Neural cell (in vitro differentiated cells): Measurements from ENCODE around the gene BET1L. TPM values are rescaled to one million over a fixed set of nuclear protein-coding genes. Genes with fewer than 3 reads are reported as not detected.
"Not testable (repeated sequence)": the region's sequence is repeated elsewhere in the genome, so short reads cannot be mapped to it uniquely, and the experiment has no call there.

Source experiments
- H2AFZ ChIP-seq: fragments of 200-600, 300-800 bp; sonication (generic), shearing (Covaris generic); 2 replicates; pipeline ENCODE4 v1.6.0; 2014; ENCODE audit warnings: low read depth, mild to moderate bottlenecking, antibody characterized with exemption, low read length, moderate library complexity
- H3F3A ChIP-seq: fragments of 200-600 bp; shearing (Covaris generic); 2 replicates; pipeline ENCODE4 v1.6.1; 2016; ENCODE audit warnings: mild to moderate bottlenecking, moderate library complexity, mixed read lengths, antibody characterized with exemption, low read length; ENCODE audit not compliant: insufficient read depth, poor library complexity, severe bottlenecking
- H3K27ac ChIP-seq: fragments of 200-600, 300-800 bp; sonication (generic), shearing (Covaris generic); 2 replicates; pipeline ENCODE4 v1.5.1; 2014; ENCODE audit warnings: mild to moderate bottlenecking, low read length, moderate library complexity
- H3K27me3 ChIP-seq: fragments of 300-800, 200-600 bp; sonication (generic), shearing (Covaris generic); 2 replicates; pipeline ENCODE4 v1.6.0; 2014; ENCODE audit warnings: mild to moderate bottlenecking, low read depth, low read length, moderate library complexity; ENCODE audit not compliant: insufficient read depth
- H3K36me3 ChIP-seq: fragments of 300-800, 200-600 bp; sonication (generic), shearing (Covaris generic); 2 replicates; pipeline ENCODE4 v1.5.1; 2014; ENCODE audit warnings: mild to moderate bottlenecking, antibody characterized with exemption, low read length, moderate library complexity; ENCODE audit not compliant: insufficient read depth
- H3K4me2 ChIP-seq: fragments of 300-800, 200-600 bp; sonication (generic), shearing (Covaris generic); 2 replicates; pipeline ENCODE4 v1.6.0; 2014; ENCODE audit warnings: mild to moderate bottlenecking, low read length
- H3K4me3 ChIP-seq: fragments of 300-800, 200-600 bp; sonication (generic), shearing (Covaris generic); 2 replicates; pipeline ENCODE4 v1.5.1; 2014; ENCODE audit warnings: mild to moderate bottlenecking, low read length, moderate library complexity
- H3K79me2 ChIP-seq: fragments of 200-600 bp; shearing (Covaris generic); replicated peaks from 2 replicates; pipeline ENCODE4 v1.6.0; 2014; ENCODE audit warnings: mild to moderate bottlenecking, low read length, moderate library complexity; ENCODE audit not compliant: insufficient read depth
- H3K9ac ChIP-seq: fragments of 300-800, 200-600 bp; sonication (generic), shearing (Covaris generic); 2 replicates; pipeline ENCODE4 v1.6.1; 2016; ENCODE audit warnings: mild to moderate bottlenecking, low read length, mixed read lengths
- H3K9me2 ChIP-seq: fragments of 200-600 bp; shearing (Covaris generic); 2 replicates; pipeline ENCODE4 v1.6.1; 2016; ENCODE audit warnings: mild to moderate bottlenecking, low read length, mixed read lengths; ENCODE audit not compliant: insufficient read depth
- H3K9me3 ChIP-seq: fragments of 200-600, 300-800 bp; sonication (generic), shearing (Covaris generic); 2 replicates; pipeline ENCODE4 v1.6.1; 2016; ENCODE audit warnings: mild to moderate bottlenecking, mixed run types, low read length, moderate library complexity, mixed read lengths
- H4K20me1 ChIP-seq: fragments of 200-600 bp; shearing (Covaris generic); 2 replicates; pipeline ENCODE4 v1.6.1; 2016; ENCODE audit warnings: mild to moderate bottlenecking, mixed run types; ENCODE audit not compliant: insufficient read depth
- EP300 ChIP-seq: fragments of 450-650 bp; conservative IDR thresholded peaks from 2 replicates; pipeline ENCODE4 v1.6.1; 2014; ENCODE audit warnings: antibody characterized with exemption, mild to moderate bottlenecking, moderate library complexity; ENCODE audit not compliant: poor library complexity, severe bottlenecking
- EZH2 ChIP-seq: fragments of 200-600, 300-800 bp; shearing (Covaris generic), sonication (generic); IDR thresholded peaks from 2 replicates; pipeline ENCODE4 v1.6.1; 2014; ENCODE audit warnings: antibody characterized with exemption, low read length, borderline replicate concordance, mild to moderate bottlenecking; ENCODE audit not compliant: insufficient read depth, poor library complexity, severe bottlenecking
- MXI1 ChIP-seq: fragments of 450-650 bp; conservative IDR thresholded peaks from 2 replicates; pipeline ENCODE4 v1.6.1; 2014; ENCODE audit warnings: antibody characterized with exemption, mild to moderate bottlenecking; ENCODE audit not compliant: poor library complexity, severe bottlenecking
- POLR2AphosphoS5 ChIP-seq: IDR thresholded peaks from 2 replicates; pipeline ENCODE4 v1.6.1; 2012
- RAD21 ChIP-seq: fragments of 450-650 bp; conservative IDR thresholded peaks from 2 replicates; pipeline ENCODE4 v1.6.1; 2014; ENCODE audit warnings: antibody characterized with exemption, mild to moderate bottlenecking, moderate library complexity
- SMC3 ChIP-seq: fragments of 450-650 bp; conservative IDR thresholded peaks from 2 replicates; pipeline ENCODE4 v1.6.1; 2014; ENCODE audit warnings: antibody characterized with exemption, mild to moderate bottlenecking, moderate library complexity; ENCODE audit not compliant: poor library complexity
- TAF1 ChIP-seq: IDR thresholded peaks from 2 replicates; pipeline ENCODE4 v1.6.1; 2012; ENCODE audit warnings: low read depth
- polyA plus RNA-seq: library from polyadenylated mRNA; depleted of rRNA; stranded (reverse); fragments of >200 nt; gene quantifications from 2 replicates; pipeline ENCODE4 v1.2.3, GENCODE V29; 2014
- TF ChIP-seq, protein P1 (sequence below): fragments of 450-650 bp; IDR thresholded peaks from 2 replicates; pipeline ENCODE4 v1.5.1; 2014; ENCODE audit warnings: antibody characterized with exemption, mild to moderate bottlenecking, moderate library complexity; ENCODE audit not compliant: poor library complexity, severe bottlenecking
- TF ChIP-seq, protein P2 (sequence below): IDR thresholded peaks from 2 replicates; pipeline ENCODE4 v1.6.1; 2012; ENCODE audit warnings: borderline replicate concordance

Gene BET1L
- polyA plus RNA-seq, 1 donor from 2014 or later, result 7.6 TPM

DNA sequence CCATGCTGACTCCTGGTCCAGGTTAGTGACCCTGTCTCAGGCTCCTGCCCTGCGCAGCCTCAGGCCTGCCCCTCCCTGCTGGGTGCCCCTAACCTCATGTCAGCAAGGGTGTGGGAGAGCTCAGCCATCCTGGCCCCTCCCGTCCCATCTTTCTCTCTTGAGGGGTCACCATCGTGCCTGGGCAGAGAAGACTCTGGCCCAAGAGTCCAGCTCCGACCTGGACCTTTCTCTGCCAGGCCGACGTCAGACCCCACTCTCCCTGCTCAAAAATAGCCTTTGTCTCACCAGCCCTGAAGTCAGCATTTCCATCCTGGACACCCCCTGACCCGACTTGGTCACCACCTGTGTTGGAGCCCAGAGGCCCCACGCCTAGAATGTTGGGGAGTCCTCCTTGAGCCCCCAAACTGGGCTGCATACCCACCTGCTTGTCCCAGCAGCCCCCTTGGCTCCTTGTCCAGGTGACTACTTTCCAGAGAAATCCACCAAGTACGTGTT lies 9.4 kb downstream of the BET1L start (continued):
- TF ChIP-seq, protein P1, sequence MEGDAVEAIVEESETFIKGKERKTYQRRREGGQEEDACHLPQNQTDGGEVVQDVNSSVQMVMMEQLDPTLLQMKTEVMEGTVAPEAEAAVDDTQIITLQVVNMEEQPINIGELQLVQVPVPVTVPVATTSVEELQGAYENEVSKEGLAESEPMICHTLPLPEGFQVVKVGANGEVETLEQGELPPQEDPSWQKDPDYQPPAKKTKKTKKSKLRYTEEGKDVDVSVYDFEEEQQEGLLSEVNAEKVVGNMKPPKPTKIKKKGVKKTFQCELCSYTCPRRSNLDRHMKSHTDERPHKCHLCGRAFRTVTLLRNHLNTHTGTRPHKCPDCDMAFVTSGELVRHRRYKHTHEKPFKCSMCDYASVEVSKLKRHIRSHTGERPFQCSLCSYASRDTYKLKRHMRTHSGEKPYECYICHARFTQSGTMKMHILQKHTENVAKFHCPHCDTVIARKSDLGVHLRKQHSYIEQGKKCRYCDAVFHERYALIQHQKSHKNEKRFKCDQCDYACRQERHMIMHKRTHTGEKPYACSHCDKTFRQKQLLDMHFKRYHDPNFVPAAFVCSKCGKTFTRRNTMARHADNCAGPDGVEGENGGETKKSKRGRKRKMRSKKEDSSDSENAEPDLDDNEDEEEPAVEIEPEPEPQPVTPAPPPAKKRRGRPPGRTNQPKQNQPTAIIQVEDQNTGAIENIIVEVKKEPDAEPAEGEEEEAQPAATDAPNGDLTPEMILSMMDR, result no peak
- TF ChIP-seq POLR2AphosphoS5 (no peak), MXI1 (no peak), TAF1 (no peak)

DNA sequence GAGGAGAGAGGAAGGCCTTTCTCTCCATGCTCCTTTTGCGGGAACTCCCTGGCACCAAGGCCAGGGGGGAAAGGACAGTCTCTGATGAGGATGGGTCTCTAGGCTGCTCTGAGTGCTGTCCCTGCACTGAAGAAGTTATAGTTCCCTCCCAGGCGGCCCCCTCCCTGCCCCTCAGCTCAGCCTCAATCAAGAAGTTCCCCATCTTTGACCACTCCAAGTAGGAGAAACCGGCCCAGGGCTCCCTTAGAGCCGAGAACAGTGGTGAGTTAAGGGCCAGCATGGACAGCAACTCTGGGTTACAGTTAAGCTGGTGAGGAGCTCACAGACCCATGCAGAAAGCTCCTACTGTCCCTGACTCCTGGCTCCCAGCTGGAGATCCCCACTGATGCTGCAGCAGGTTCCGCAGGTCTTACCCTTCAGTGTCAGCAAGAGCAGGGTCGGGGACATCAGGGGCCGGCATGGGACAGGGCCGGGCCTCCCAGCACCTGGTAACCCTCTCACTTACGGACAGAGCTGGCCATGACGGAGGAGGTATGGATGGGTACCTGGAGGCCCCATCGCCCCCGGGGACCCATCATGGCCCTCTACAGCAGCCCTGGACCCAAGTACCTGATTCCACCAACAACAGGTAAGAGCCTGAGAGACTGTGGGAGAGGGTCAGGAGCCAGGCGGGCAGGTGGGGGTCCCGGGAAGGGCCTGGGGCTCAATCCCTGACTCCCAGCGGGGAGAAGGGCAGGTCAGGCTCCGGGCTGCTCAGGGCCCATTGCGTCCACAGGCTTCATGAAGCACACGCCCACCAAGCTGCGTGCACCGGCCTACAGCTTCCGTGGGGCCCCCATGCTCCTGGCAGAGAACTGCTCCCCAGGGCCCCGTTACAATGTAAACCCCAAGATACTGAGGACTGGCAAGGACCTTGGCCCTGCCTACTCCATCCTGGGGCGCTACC lies 10.1 kb downstream of the BET1L start:
- no peaks in the 10 kb centered on the region for H3K79me2 ChIP-seq
- no peaks in the 10 kb centered on the region for H3K9me3 ChIP-seq
- no peak overlapping the region for H3K27ac ChIP-seq
- H3K9me2 ChIP-seq, result no peaks in the 10 kb centered on the region
- TF ChIP-seq MXI1, result no peak
- no peak for TF ChIP-seq EZH2
- no peak for TF ChIP-seq SMC3
- TF ChIP-seq, protein P1, result no peak
- TF ChIP-seq RAD21, result no peak
- TF ChIP-seq EP300, result no peak
- TF ChIP-seq, protein P2, sequence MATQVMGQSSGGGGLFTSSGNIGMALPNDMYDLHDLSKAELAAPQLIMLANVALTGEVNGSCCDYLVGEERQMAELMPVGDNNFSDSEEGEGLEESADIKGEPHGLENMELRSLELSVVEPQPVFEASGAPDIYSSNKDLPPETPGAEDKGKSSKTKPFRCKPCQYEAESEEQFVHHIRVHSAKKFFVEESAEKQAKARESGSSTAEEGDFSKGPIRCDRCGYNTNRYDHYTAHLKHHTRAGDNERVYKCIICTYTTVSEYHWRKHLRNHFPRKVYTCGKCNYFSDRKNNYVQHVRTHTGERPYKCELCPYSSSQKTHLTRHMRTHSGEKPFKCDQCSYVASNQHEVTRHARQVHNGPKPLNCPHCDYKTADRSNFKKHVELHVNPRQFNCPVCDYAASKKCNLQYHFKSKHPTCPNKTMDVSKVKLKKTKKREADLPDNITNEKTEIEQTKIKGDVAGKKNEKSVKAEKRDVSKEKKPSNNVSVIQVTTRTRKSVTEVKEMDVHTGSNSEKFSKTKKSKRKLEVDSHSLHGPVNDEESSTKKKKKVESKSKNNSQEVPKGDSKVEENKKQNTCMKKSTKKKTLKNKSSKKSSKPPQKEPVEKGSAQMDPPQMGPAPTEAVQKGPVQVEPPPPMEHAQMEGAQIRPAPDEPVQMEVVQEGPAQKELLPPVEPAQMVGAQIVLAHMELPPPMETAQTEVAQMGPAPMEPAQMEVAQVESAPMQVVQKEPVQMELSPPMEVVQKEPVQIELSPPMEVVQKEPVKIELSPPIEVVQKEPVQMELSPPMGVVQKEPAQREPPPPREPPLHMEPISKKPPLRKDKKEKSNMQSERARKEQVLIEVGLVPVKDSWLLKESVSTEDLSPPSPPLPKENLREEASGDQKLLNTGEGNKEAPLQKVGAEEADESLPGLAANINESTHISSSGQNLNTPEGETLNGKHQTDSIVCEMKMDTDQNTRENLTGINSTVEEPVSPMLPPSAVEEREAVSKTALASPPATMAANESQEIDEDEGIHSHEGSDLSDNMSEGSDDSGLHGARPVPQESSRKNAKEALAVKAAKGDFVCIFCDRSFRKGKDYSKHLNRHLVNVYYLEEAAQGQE, result no peak
- no peak for TF ChIP-seq POLR2AphosphoS5
- TF ChIP-seq TAF1, result no peak
- H3K4me2 ChIP-seq, result no peak overlapping the region
- no peaks in the 10 kb centered on the region for H3F3A ChIP-seq
- H3K4me3 ChIP-seq, result no peak overlapping the region
- H3K9ac ChIP-seq, result no peak overlapping the region
- no peaks in the 10 kb centered on the region for H4K20me1 ChIP-seq
- no peaks in the 10 kb centered on the region for H3K36me3 ChIP-seq
- no peak overlapping the region for H2AFZ ChIP-seq
- no peaks in the 10 kb centered on the region for H3K27me3 ChIP-seq

DNA sequence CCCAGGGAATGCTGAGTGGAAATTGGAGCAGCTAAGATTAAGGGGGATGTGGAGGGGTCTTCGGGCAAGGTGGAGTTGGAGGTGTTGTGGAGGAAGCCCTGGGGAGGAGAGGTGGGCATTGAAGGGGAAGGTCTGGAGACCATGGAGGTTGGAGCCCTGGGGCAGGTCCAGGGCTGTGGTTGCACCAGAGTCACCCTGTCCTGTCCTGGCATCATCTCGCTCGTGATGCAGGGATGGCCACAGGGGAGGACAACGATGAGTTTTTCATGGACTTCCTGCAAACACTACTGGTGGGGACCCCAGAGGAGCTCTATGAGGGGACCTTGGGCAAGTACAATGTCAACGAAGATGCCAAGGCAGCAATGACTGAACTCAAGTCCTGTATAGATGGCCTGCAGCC lies 13.7 kb downstream of the BET1L start:
- not testable (repeated sequence) for H3K9me3 ChIP-seq, H3K9ac ChIP-seq, H3K4me3 ChIP-seq, H2AFZ ChIP-seq, H3F3A ChIP-seq, H3K27ac ChIP-seq, H4K20me1 ChIP-seq, H3K4me2 ChIP-seq, H3K79me2 ChIP-seq, H3K9me2 ChIP-seq, H3K27me3 ChIP-seq, H3K36me3 ChIP-seq

DNA sequence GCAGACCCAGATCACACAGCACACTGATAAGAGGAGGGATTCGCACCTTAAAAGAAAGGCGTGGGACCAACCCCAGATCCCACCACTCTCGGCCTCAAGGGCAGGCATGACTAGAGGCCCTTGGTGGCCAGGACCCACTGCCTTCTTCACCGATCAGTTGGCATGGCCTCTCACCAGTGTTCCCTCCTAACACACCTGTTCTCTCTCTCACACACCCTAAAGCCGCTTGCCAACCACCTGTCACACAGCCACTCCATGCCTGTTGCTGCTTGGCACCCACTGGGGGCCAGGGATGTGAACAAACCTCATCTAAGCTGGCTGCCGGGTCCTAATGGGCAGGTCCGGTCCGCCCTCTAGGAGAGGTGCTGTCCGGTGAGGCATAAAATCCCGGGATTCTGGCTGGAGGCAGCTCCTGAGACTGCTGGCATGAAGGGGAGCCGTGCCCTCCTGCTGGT lies 14.5 kb downstream of the BET1L start, which contains the start of gene SCGB1C1:
Gene SCGB1C1 (plus strand): TSS at position 405 of the 455 bp plus-strand sequence. CDS start 22 bp downstream, at position 427.
- H4K20me1 ChIP-seq, H3K4me2 ChIP-seq, H3K9me3 ChIP-seq, H3K9ac ChIP-seq, H3K79me2 ChIP-seq, H3K27me3 ChIP-seq, H3K4me3 ChIP-seq, H3K36me3 ChIP-seq, H3F3A ChIP-seq, H3K27ac ChIP-seq, H2AFZ ChIP-seq, H3K9me2 ChIP-seq: not testable (repeated sequence)
